Smooth muscle cell (in vitro differentiated cells): ENCODE data around the gene RAB35. TPM values are rescaled to one million over a fixed set of nuclear protein-coding genes. Genes with fewer than 3 reads are reported as not detected.

Experiments used
- DNase-seq: peaks from one replicate; lab custom pipeline; 2025; ENCODE audit not compliant: unreplicated experiment; lab: John Stamatoyannopoulos, UW
- H2AFZ ChIP-seq: fragments of 200-600 bp; sonication (generic); 2 replicates; pipeline ENCODE4 v1.6.0; 2016; ENCODE audit warnings: antibody characterized with exemption, low read depth, mild to moderate bottlenecking
- H3F3A ChIP-seq: fragments of 200-600 bp; sonication (generic); 2 replicates; pipeline ENCODE4 v1.6.0; 2017; ENCODE audit warnings: antibody characterized with exemption, low read depth
- H3K27ac ChIP-seq: fragments of 200-600 bp; sonication (generic); 2 replicates; pipeline ENCODE4 v1.5.1; 2016; ENCODE audit warnings: low read depth, mild to moderate bottlenecking
- H3K27me3 ChIP-seq: fragments of 200-600 bp; sonication (generic); 2 replicates; pipeline ENCODE4 v1.6.1; 2016; ENCODE audit warnings: low read depth, mild to moderate bottlenecking
- H3K36me3 ChIP-seq: fragments of 200-600 bp; sonication (generic); 2 replicates; pipeline ENCODE4 v1.5.1; 2016; ENCODE audit warnings: low read depth
- H3K4me1 ChIP-seq: fragments of 200-600 bp; sonication (generic); 2 replicates; pipeline ENCODE4 v1.5.1; 2016; ENCODE audit warnings: low read depth
- H3K4me2 ChIP-seq: fragments of 200-600 bp; sonication (generic); 2 replicates; pipeline ENCODE4 v1.6.0; 2016; ENCODE audit warnings: mild to moderate bottlenecking
- H3K4me3 ChIP-seq: fragments of 200-600 bp; sonication (generic); 2 replicates; pipeline ENCODE4 v1.5.1; 2016; ENCODE audit warnings: mild to moderate bottlenecking
- H3K79me2 ChIP-seq: fragments of 200-600 bp; sonication (generic); 2 replicates; pipeline ENCODE4 v1.6.0; 2016; ENCODE audit warnings: low read depth, mild to moderate bottlenecking
- H3K9ac ChIP-seq: fragments of 200-600 bp; sonication (generic); 2 replicates; pipeline ENCODE4 v1.6.0; 2016; ENCODE audit warnings: low read depth
- H3K9me3 ChIP-seq: fragments of 200-600 bp; sonication (generic); replicated peaks from 2 replicates; pipeline ENCODE4 v1.5.1; 2016; ENCODE audit warnings: low read depth
- H4K20me1 ChIP-seq: fragments of 200-600 bp; sonication (generic); 2 replicates; pipeline ENCODE4 v1.6.0; 2016; ENCODE audit warnings: low read depth
- WGBS: methylation state at CpG from one replicate; pipeline ENCODE4 v1.1.7; 2016; ENCODE audit warnings: low lambda C conversion rate; 5-methylcytosine and 5-hydroxymethylcytosine counted together
- polyA plus RNA-seq: library from polyadenylated mRNA; unstranded; fragments of >200 nt; fragmentation: Nextera tagmentation; extraction: Ambion mirVana; gene quantifications from 2 replicates; pipeline ENCODE4 v1.2.1, GENCODE V29; 2016
- total RNA-seq: library from RNA; depleted of rRNA; stranded (reverse); fragments of >200 nt; gene quantifications from 2 replicates; pipeline ENCODE4 v1.2.3, GENCODE V29; 2014
- TF ChIP-seq, protein P1 (sequence below): fragments of 200-600 bp; sonication (generic); IDR thresholded peaks from 2 replicates; pipeline ENCODE4 v1.5.1; 2017; ENCODE audit warnings: borderline replicate concordance, mild to moderate bottlenecking, antibody characterized with exemption; ENCODE audit not compliant: insufficient read depth, poor library complexity, severe bottlenecking

Gene RAB35
- total and polyA plus RNA-seq, 2 experiments from 2014 or later = 19.1 to 19.3 TPM

DNA sequence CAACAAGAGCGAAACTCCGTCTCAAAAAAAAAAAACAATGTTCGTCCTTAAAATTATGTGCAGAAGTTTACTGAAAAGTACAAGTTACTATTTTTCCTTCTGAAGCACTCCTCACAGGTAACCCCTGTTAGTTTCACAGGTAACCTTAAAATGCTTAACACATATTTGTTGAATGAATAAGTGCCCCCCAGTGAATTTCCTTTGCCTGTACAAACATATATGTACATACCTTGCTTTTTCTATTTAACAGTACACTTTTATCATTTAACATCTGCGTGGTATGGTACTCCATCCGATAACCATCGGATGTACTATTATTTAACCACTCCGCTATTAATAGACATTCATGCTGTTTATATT lies 1.4 kb upstream of the RAB35 start:
- no peak for DNase-seq
- Histone ChIP-seq H3K9me3 (no peaks in the 10 kb centered on the region), H3K27ac (peak overlapping the region; percentile 76), H3F3A (peaks cover 16% of the 10 kb centered on the region), H3K27me3 (no peaks in the 10 kb centered on the region), H3K9ac (peak overlapping the region; percentile 62), H4K20me1 (peaks cover 35% of the 10 kb centered on the region), H3K4me1 (peaks cover 26% of the 10 kb centered on the region), H2AFZ (no peak overlapping the region), H3K4me3 (peak overlapping the region; percentile 72), H3K36me3 (no peaks in the 10 kb centered on the region), H3K4me2 (peak overlapping the region; percentile 89), H3K79me2 (peaks cover 32% of the 10 kb centered on the region)
- 18% methylated on average over 7 of the region's 7 CpGs for WGBS
- TF ChIP-seq, protein P1, sequence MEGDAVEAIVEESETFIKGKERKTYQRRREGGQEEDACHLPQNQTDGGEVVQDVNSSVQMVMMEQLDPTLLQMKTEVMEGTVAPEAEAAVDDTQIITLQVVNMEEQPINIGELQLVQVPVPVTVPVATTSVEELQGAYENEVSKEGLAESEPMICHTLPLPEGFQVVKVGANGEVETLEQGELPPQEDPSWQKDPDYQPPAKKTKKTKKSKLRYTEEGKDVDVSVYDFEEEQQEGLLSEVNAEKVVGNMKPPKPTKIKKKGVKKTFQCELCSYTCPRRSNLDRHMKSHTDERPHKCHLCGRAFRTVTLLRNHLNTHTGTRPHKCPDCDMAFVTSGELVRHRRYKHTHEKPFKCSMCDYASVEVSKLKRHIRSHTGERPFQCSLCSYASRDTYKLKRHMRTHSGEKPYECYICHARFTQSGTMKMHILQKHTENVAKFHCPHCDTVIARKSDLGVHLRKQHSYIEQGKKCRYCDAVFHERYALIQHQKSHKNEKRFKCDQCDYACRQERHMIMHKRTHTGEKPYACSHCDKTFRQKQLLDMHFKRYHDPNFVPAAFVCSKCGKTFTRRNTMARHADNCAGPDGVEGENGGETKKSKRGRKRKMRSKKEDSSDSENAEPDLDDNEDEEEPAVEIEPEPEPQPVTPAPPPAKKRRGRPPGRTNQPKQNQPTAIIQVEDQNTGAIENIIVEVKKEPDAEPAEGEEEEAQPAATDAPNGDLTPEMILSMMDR = no peak

- peak overlapping the region; percentile 76 for H3K27ac ChIP-seq
- DNase-seq = peak; percentile 92
- TF ChIP-seq, protein P1 = no peak
- H3K4me2 ChIP-seq = peak overlapping the region; percentile 89
- H3K27me3 ChIP-seq = no peaks in the 10 kb centered on the region
- peak overlapping the region; percentile 62 for H3K9ac ChIP-seq
- no peaks in the 10 kb centered on the region for H3K36me3 ChIP-seq
- under 1% methylated on average over 61 of the region's 91 CpGs for WGBS
- H3K79me2 ChIP-seq = peaks cover 41% of the 10 kb centered on the region
- peaks cover 16% of the 10 kb centered on the region for H3F3A ChIP-seq
- peak overlapping the region; percentile 72 for H3K4me3 ChIP-seq
- peaks cover 43% of the 10 kb centered on the region for H4K20me1 ChIP-seq
- peaks cover 26% of the 10 kb centered on the region for H3K4me1 ChIP-seq
- H3K9me3 ChIP-seq = no peaks in the 10 kb centered on the region
- H2AFZ ChIP-seq = peak overlapping the region; percentile 69
Measured at GRCh38 chr12:120116792-120117651, 469 bp upstream of the RAB35 start.

GRCh38 chr12:120115692-120116440 lies 687 bp downstream of the RAB35 start:
- Histone ChIP-seq H3K79me2 (peaks cover 51% of the 10 kb centered on the region), H4K20me1 (peaks cover 54% of the 10 kb centered on the region), H3K4me2 (peak overlapping the region; percentile 91), H3K4me1 (peaks cover 26% of the 10 kb centered on the region), H3K27ac (peak overlapping the region; percentile 12), H3K9ac (peak overlapping the region; percentile 81), H3K9me3 (no peaks in the 10 kb centered on the region), H3K27me3 (no peaks in the 10 kb centered on the region), H2AFZ (no peak overlapping the region), H3K4me3 (peak overlapping the region; percentile 72), H3K36me3 (no peaks in the 10 kb centered on the region), H3F3A (peaks cover 16% of the 10 kb centered on the region)
- TF ChIP-seq, protein P1 = no peak
- DNase-seq = no peak
- WGBS = 18% methylated on average over 29 of the region's 31 CpGs
